HCT116 (cell line): ENCODE results near the gene STAMBPL1. TPM values are rescaled to one million over a fixed set of nuclear protein-coding genes. Genes with fewer than 3 reads are reported as not detected.

ENCODE experiments used
- ATAC-seq: fragments of 200-7000 bp; cut with Tn5 transposase; 2 replicates; pipeline ENCODE4 v1.9.1; 2020; ENCODE audit warnings: mild to moderate bottlenecking, moderate library complexity
- BruUV-seq: library from RNA; stranded (reverse); fragments of 400-500 nt; replicated peaks from 2 replicates; lab custom pipeline; 2021; lab: Mats Ljungman, UMichigan
- CTCF ChIA-PET: fragments of 300-600 bp; sonication (Branson Sonifier 250); formaldehyde crosslinking; loops from one replicate; lab custom pipeline; 2021; ENCODE audit warnings: antibody characterized with exemption; lab: Charles Lee
- POLR2A ChIA-PET: fragments of 300-600, 350-600 bp; sonication (Branson Sonifier 250); formaldehyde crosslinking; loops from one replicate; lab custom pipeline; 2021; ENCODE audit warnings: antibody characterized with exemption; lab: Charles Lee
- RAD21 ChIA-PET, 2 experiments: fragments of 300-600 bp; sonication (Branson Sonifier 250); formaldehyde crosslinking; loops; one replicate each; lab custom pipeline; 2023; ENCODE audit warnings: low total read pairs in 2 of 2; ENCODE audit not compliant: uncharacterized antibody in 2 of 2, unreplicated experiment in 2 of 2, low non-redundant PET in 1 of 2; lab: Charles Lee
- DNase-seq: peaks from one replicate; pipeline ENCODE4 v3.0.0-alpha.2; 2010; ENCODE audit warnings: low read depth, low spot score
- H2AFZ ChIP-seq: fragments of 200-600 bp; shearing (Covaris generic), sonication (generic); 2 replicates; pipeline ENCODE4 v1.6.1; 2017; ENCODE audit warnings: low read depth, mixed run types, mixed read lengths, antibody characterized with exemption, low read length; ENCODE audit not compliant: poor library complexity, severe bottlenecking
- H3K27ac ChIP-seq: 2 replicates; pipeline ENCODE4 v1.5.1; 2012; ENCODE audit warnings: low read depth, low read length
- H3K27me3 ChIP-seq: fragments of 200-600 bp; sonication (generic); 2 replicates; pipeline ENCODE4 v1.6.1; 2016; ENCODE audit warnings: mixed run types, low read length, mixed read lengths; ENCODE audit not compliant: insufficient read depth
- H3K36me3 ChIP-seq, 2 experiments: fragments of 200-500 bp in 1 of 2; fragments of 200-600 bp in 1 of 2; sonication (Bioruptor generic) in 1 of 2; sonication (generic) in 1 of 2; 2 replicates each; pipeline versions ENCODE4 v1.5.1 to v1.6.1; 2014 to 2016; ENCODE audit warnings: low read length in 2 of 2, inconsistent platforms in 1 of 2, mixed read lengths in 1 of 2, mixed run types in 1 of 2; ENCODE audit not compliant: insufficient read depth in 2 of 2, control insufficient read depth in 1 of 2
- H3K4me1 ChIP-seq, 2 experiments: fragments of 200-600 bp in 1 of 2; sonication (generic) in 1 of 2; 2 replicates each; pipeline versions ENCODE4 v1.5.1 to v1.6.1; 2012 to 2017; ENCODE audit warnings: low read length in 2 of 2, inconsistent platforms in 1 of 2, mild to moderate bottlenecking in 1 of 2, mixed read lengths in 1 of 2, mixed run types in 1 of 2, moderate library complexity in 1 of 2; ENCODE audit not compliant: insufficient read depth in 2 of 2, control insufficient read depth in 1 of 2
- H3K4me2 ChIP-seq: fragments of 200-600 bp; sonication (generic); 2 replicates; pipeline ENCODE4 v1.6.1; 2017; ENCODE audit warnings: mixed run types, low read length, mixed read lengths
- H3K4me3 ChIP-seq, 2 experiments: fragments of 200-600 bp in 1 of 2; sonication (generic) in 1 of 2; replicated peaks in 1 of 2; 2 replicates each; pipeline ENCODE4 v1.5.1; 2011 to 2016; ENCODE audit warnings: low read length in 2 of 2, control low read depth in 1 of 2, low read depth in 1 of 2, mild to moderate bottlenecking in 1 of 2, mixed read lengths in 1 of 2, mixed run types in 1 of 2
- H3K79me2 ChIP-seq: fragments of 200-600 bp; sonication (generic); 2 replicates; pipeline ENCODE4 v1.6.1; 2017; ENCODE audit warnings: mild to moderate bottlenecking, mixed run types, low read length, moderate library complexity, mixed read lengths; ENCODE audit not compliant: insufficient read depth
- H3K9ac ChIP-seq: fragments of 200-600 bp; sonication (generic); 2 replicates; pipeline ENCODE4 v1.6.1; 2016; ENCODE audit warnings: low read length, mixed read lengths
- H3K9me2 ChIP-seq: fragments of 200-600 bp; sonication (generic), shearing (Covaris generic); 2 replicates; pipeline ENCODE4 v1.6.1; 2017; ENCODE audit warnings: mixed run types, mild to moderate bottlenecking, moderate library complexity; ENCODE audit not compliant: insufficient read depth
- H3K9me3 ChIP-seq, 2 experiments: fragments of 200-500 bp in 1 of 2; fragments of 200-600 bp in 1 of 2; sonication (Bioruptor generic) in 1 of 2; sonication (generic) in 1 of 2; 2 replicates each; pipeline ENCODE4 v1.6.1; 2014 to 2017; ENCODE audit warnings: low read length in 2 of 2, mixed read lengths in 2 of 2, inconsistent platforms in 1 of 2, low read depth in 1 of 2, mild to moderate bottlenecking in 1 of 2, mixed run types in 1 of 2, moderate library complexity in 1 of 2; ENCODE audit not compliant: control insufficient read depth in 1 of 2, insufficient read depth in 1 of 2
- H4K20me1 ChIP-seq: fragments of 200-600 bp; sonication (generic), shearing (Covaris generic); 2 replicates; pipeline ENCODE4 v1.6.1; 2017; ENCODE audit warnings: mixed run types, mild to moderate bottlenecking, moderate library complexity; ENCODE audit not compliant: insufficient read depth
- CBX3 ChIP-seq: IDR thresholded peaks from 2 replicates; pipeline ENCODE4 v1.6.1; 2012; ENCODE audit warnings: low read depth
- CEBPB ChIP-seq: IDR thresholded peaks from 2 replicates; pipeline ENCODE4 v1.6.1; 2012; ENCODE audit warnings: low read depth
- EGR1 ChIP-seq: IDR thresholded peaks from 2 replicates; pipeline ENCODE4 v1.6.1; 2012; ENCODE audit warnings: low read depth
- EZH2phosphoT487 ChIP-seq: fragments of 200-600 bp; IDR thresholded peaks from 2 replicates; pipeline ENCODE4 v1.6.1; 2018; ENCODE audit warnings: antibody characterized with exemption, borderline replicate concordance
- FOSL1 ChIP-seq: IDR thresholded peaks from 2 replicates; pipeline ENCODE4 v1.6.1; 2012; ENCODE audit warnings: low read depth
- JUND ChIP-seq: IDR thresholded peaks from 2 replicates; pipeline ENCODE4 v1.6.1; 2012
- POLR2A ChIP-seq: IDR thresholded peaks from 2 replicates; pipeline ENCODE4 v1.7.0; 2011; ENCODE audit warnings: borderline replicate concordance; ENCODE audit not compliant: insufficient read depth, insufficient read length; ENCODE audit errors: extremely low read depth
- POLR2AphosphoS5 ChIP-seq: IDR thresholded peaks from 2 replicates; pipeline ENCODE4 v1.6.1; 2011; ENCODE audit warnings: mild to moderate bottlenecking, low read depth, low read length, moderate library complexity
- ZNF274 ChIP-seq: fragments of 200-500 bp; sonication (Bioruptor generic); IDR thresholded peaks from 2 replicates; pipeline ENCODE4 v1.6.1; 2014; ENCODE audit warnings: mild to moderate bottlenecking, low read depth, low read length, inconsistent platforms
- intact Hi-C: fragments of 100-400 bp; cut with micrococcal nuclease; formaldehyde crosslinking; loops from 2 replicates; pipeline ENCODE4 v1.10.0; 2022
- total RNA-seq: library from RNA; stranded (reverse); gene quantifications from one replicate; pipeline ENCODE4 v1.2.1, GENCODE V29; 2021; ENCODE audit not compliant: unreplicated experiment
- TF ChIP-seq, protein P1 (sequence below), 3 experiments: fragments of 200-600 bp in 1 of 3; sonication (generic) in 1 of 3; IDR thresholded peaks in 2 of 3; conservative IDR thresholded peaks in 1 of 3; 2 replicates each; pipeline ENCODE4 v1.5.1; 2012 to 2017; ENCODE audit warnings: low read depth in 2 of 3, low read length in 2 of 3, antibody characterized with exemption in 1 of 3, borderline replicate concordance in 1 of 3, control low read depth in 1 of 3, mild to moderate bottlenecking in 1 of 3, mixed read lengths in 1 of 3, mixed run types in 1 of 3, moderate library complexity in 1 of 3; ENCODE audit not compliant: insufficient read depth in 1 of 3
- TF ChIP-seq, protein P2 (sequence below): IDR thresholded peaks from 2 replicates; pipeline ENCODE4 v1.6.1; 2012
- TF ChIP-seq, protein P3 (sequence below): IDR thresholded peaks from 2 replicates; pipeline ENCODE4 v1.6.1; 2012; ENCODE audit warnings: low read depth
- TF ChIP-seq, protein P4 (sequence below): IDR thresholded peaks from 2 replicates; pipeline ENCODE4 v1.6.1; 2011; ENCODE audit warnings: mild to moderate bottlenecking, low read length, moderate library complexity; ENCODE audit not compliant: insufficient replicate concordance; ENCODE audit errors: extremely low read depth

STAMBPL1 gene
- total RNA-seq, 1 experiment from 2014 or later, result 11.0 TPM

DNA sequence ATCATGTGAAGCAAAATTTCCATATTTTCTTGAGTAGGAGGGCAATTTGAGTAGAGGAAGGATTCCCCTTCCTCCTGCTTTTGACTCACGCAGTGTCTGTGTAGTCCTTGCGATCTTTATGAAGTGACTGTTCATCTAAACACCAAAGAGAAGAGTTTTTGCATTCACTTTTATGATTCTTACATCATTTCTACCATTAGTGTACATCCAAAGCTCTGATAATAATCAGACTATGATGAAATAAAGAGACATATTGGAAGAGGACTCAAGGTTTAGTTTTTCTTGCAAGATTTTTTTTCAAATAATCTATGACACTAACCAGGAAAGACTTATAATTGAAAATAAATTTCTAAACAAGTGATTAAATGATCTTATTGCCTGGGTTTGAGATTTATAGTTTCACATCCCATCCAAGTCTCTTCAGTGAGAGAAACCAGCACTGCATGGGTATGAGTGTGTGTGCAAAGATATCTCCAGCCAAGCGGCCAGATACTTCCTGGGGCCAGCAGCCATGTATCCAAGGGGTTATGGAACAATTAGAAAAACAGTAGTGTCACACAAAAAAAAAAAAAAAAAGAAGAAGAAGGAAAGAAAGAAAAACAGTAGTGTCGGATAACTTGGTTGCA, 74.5 kb downstream of the STAMBPL1 start:
- Histone ChIP-seq H3K36me3 (no peaks in the 10 kb centered on the region), H3K9me2 (no peaks in the 10 kb centered on the region), H2AFZ (no peak overlapping the region), H4K20me1 (no peaks in the 10 kb centered on the region), H3K27ac (no peak overlapping the region), H3K4me2 (no peak overlapping the region), H3K9me3 (no peaks in the 10 kb centered on the region), H3K27me3 (no peaks in the 10 kb centered on the region), H3K4me1 (no peaks in the 10 kb centered on the region), H3K9ac (no peak overlapping the region), H3K4me3 (no peak overlapping the region), H3K79me2 (no peaks in the 10 kb centered on the region)
- ChIA-PET POLR2A (no interaction called here), CTCF (interaction anchor here (1.0 kb wide), 1 partner anchor 33 kb away, joined by 3 read pairs; no protein-coding TSS in a partner anchor), RAD21 (no interaction called here)
- BruUV-seq, result no TSS peak
- DNase-seq, result no peak
- intact Hi-C loops, result no loop called here
- TF ChIP-seq EZH2phosphoT487, result no peak
- TF ChIP-seq POLR2AphosphoS5, result no peak
- TF ChIP-seq, protein P1, sequence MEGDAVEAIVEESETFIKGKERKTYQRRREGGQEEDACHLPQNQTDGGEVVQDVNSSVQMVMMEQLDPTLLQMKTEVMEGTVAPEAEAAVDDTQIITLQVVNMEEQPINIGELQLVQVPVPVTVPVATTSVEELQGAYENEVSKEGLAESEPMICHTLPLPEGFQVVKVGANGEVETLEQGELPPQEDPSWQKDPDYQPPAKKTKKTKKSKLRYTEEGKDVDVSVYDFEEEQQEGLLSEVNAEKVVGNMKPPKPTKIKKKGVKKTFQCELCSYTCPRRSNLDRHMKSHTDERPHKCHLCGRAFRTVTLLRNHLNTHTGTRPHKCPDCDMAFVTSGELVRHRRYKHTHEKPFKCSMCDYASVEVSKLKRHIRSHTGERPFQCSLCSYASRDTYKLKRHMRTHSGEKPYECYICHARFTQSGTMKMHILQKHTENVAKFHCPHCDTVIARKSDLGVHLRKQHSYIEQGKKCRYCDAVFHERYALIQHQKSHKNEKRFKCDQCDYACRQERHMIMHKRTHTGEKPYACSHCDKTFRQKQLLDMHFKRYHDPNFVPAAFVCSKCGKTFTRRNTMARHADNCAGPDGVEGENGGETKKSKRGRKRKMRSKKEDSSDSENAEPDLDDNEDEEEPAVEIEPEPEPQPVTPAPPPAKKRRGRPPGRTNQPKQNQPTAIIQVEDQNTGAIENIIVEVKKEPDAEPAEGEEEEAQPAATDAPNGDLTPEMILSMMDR (IDR thresholded peaks at IDR 0.05 in 2 of 3, conservative IDR thresholded peaks at IDR 0.05 in 1 of 3; ENCODE audit: borderline replicate concordance in 1 of 3, insufficient read depth in 1 of 3, low read depth in 2 of 3, low read length in 2 of 3), result no peak
- TF ChIP-seq JUND, result no peak
- TF ChIP-seq, protein P2, sequence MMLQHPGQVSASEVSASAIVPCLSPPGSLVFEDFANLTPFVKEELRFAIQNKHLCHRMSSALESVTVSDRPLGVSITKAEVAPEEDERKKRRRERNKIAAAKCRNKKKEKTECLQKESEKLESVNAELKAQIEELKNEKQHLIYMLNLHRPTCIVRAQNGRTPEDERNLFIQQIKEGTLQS, result no peak
- no peak for TF ChIP-seq FOSL1
- TF ChIP-seq, protein P3, sequence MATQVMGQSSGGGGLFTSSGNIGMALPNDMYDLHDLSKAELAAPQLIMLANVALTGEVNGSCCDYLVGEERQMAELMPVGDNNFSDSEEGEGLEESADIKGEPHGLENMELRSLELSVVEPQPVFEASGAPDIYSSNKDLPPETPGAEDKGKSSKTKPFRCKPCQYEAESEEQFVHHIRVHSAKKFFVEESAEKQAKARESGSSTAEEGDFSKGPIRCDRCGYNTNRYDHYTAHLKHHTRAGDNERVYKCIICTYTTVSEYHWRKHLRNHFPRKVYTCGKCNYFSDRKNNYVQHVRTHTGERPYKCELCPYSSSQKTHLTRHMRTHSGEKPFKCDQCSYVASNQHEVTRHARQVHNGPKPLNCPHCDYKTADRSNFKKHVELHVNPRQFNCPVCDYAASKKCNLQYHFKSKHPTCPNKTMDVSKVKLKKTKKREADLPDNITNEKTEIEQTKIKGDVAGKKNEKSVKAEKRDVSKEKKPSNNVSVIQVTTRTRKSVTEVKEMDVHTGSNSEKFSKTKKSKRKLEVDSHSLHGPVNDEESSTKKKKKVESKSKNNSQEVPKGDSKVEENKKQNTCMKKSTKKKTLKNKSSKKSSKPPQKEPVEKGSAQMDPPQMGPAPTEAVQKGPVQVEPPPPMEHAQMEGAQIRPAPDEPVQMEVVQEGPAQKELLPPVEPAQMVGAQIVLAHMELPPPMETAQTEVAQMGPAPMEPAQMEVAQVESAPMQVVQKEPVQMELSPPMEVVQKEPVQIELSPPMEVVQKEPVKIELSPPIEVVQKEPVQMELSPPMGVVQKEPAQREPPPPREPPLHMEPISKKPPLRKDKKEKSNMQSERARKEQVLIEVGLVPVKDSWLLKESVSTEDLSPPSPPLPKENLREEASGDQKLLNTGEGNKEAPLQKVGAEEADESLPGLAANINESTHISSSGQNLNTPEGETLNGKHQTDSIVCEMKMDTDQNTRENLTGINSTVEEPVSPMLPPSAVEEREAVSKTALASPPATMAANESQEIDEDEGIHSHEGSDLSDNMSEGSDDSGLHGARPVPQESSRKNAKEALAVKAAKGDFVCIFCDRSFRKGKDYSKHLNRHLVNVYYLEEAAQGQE, result no peak
- no peak for TF ChIP-seq CEBPB
- no peak for TF ChIP-seq POLR2A
- no peak for TF ChIP-seq CBX3
- no peak for TF ChIP-seq ZNF274
- TF ChIP-seq EGR1, result no peak
- TF ChIP-seq, protein P4, sequence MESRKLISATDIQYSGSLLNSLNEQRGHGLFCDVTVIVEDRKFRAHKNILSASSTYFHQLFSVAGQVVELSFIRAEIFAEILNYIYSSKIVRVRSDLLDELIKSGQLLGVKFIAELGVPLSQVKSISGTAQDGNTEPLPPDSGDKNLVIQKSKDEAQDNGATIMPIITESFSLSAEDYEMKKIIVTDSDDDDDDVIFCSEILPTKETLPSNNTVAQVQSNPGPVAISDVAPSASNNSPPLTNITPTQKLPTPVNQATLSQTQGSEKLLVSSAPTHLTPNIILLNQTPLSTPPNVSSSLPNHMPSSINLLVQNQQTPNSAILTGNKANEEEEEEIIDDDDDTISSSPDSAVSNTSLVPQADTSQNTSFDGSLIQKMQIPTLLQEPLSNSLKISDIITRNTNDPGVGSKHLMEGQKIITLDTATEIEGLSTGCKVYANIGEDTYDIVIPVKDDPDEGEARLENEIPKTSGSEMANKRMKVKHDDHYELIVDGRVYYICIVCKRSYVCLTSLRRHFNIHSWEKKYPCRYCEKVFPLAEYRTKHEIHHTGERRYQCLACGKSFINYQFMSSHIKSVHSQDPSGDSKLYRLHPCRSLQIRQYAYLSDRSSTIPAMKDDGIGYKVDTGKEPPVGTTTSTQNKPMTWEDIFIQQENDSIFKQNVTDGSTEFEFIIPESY, result no peak
- ATAC-seq, result no peak
